PC-9 (cell line): ENCODE data around the gene NFKBIB. TPM values are rescaled to one million over a fixed set of nuclear protein-coding genes. Genes with fewer than 3 reads are reported as not detected.
A peak's percentile ranks its signal among the peaks of the same experiment; 100 is the strongest.

Experiments used
- BruUV-seq: library from RNA; stranded (reverse); fragments of 400-500 nt; replicated peaks from 2 replicates; lab custom pipeline; 2021; lab: Mats Ljungman, UMichigan
- CTCF ChIA-PET: fragments of 300-600 bp; sonication (Branson Sonifier 250); formaldehyde crosslinking; loops from one replicate; lab custom pipeline; 2022; ENCODE audit warnings: antibody characterized with exemption; lab: Charles Lee
- POLR2A ChIA-PET: fragments of 300-600 bp; sonication (Branson Sonifier 250); formaldehyde crosslinking; loops from one replicate; lab custom pipeline; 2022; ENCODE audit warnings: antibody characterized with exemption; ENCODE audit not compliant: unreplicated experiment; lab: Charles Lee
- DNase-seq, 2 experiments: peaks; one replicate each; pipeline versions ENCODE4 v3.0.0 to v3.0.0-alpha.2; 2015 to 2022; ENCODE audit warnings: mixed read lengths in 1 of 2
- H2AFZ ChIP-seq: fragments of 200-600 bp; sonication (generic); 2 replicates; pipeline ENCODE4 v1.8.1; 2017; ENCODE audit warnings: antibody characterized with exemption
- H3F3A ChIP-seq: fragments of 200-600 bp; sonication (generic); 2 replicates; pipeline ENCODE4 v1.8.1; 2017; ENCODE audit warnings: antibody characterized with exemption, mild to moderate bottlenecking, low read depth; ENCODE audit not compliant: insufficient read depth
- H3K27ac ChIP-seq: fragments of 200-600 bp; sonication (generic); 2 replicates; pipeline ENCODE4 v1.6.1; 2016; ENCODE audit warnings: mixed run types
- H3K27me3 ChIP-seq: fragments of 200-600 bp; sonication (generic); 2 replicates; pipeline ENCODE4 v1.6.1; 2016; ENCODE audit warnings: low read depth, mixed run types; ENCODE audit not compliant: insufficient read depth
- H3K36me3 ChIP-seq: fragments of 200-600 bp; sonication (generic); 2 replicates; pipeline ENCODE4 v1.6.1; 2016; ENCODE audit warnings: low read depth, mixed run types
- H3K4me1 ChIP-seq: fragments of 200-600 bp; sonication (generic); replicated peaks from 2 replicates; pipeline ENCODE4 v1.6.1; 2016; ENCODE audit warnings: mixed run types; ENCODE audit not compliant: insufficient read depth
- H3K4me2 ChIP-seq: fragments of 200-600 bp; sonication (generic); 2 replicates; pipeline ENCODE4 v1.6.1; 2017; ENCODE audit warnings: mixed run types
- H3K4me3 ChIP-seq: fragments of 200-600 bp; sonication (generic); 2 replicates; pipeline ENCODE4 v1.6.1; 2016; ENCODE audit warnings: mixed run types
- H3K79me2 ChIP-seq: fragments of 200-600 bp; sonication (generic); 2 replicates; pipeline ENCODE4 v1.6.1; 2017; ENCODE audit warnings: low read depth, mixed run types
- H3K9me2 ChIP-seq: fragments of 200-600 bp; sonication (generic); 2 replicates; pipeline ENCODE4 v1.8.1; 2017; ENCODE audit warnings: mild to moderate bottlenecking; ENCODE audit not compliant: insufficient read depth
- H3K9me3 ChIP-seq: fragments of 200-600 bp; sonication (generic); 2 replicates; pipeline ENCODE4 v1.8.1; 2016; ENCODE audit warnings: low read depth; ENCODE audit not compliant: insufficient read depth
- H4K20me1 ChIP-seq: fragments of 200-600 bp; sonication (generic); 2 replicates; pipeline ENCODE4 v1.8.1; 2017; ENCODE audit not compliant: insufficient read depth
- CTCF ChIP-seq: fragments of 200-600 bp; sonication (generic); conservative IDR thresholded peaks from 2 replicates; pipeline ENCODE4 v1.6.1; 2017; ENCODE audit warnings: mixed run types, antibody characterized with exemption, mild to moderate bottlenecking, moderate library complexity
- EZH2 ChIP-seq: fragments of 200-600 bp; sonication (generic); IDR thresholded peaks from 2 replicates; pipeline ENCODE4 v1.8.0; 2017; ENCODE audit warnings: antibody characterized with exemption, low read depth
- intact Hi-C: fragments of 100-400 bp; cut with micrococcal nuclease; formaldehyde crosslinking; loops from one replicate; pipeline ENCODE4 v1.10.0; 2022; ENCODE audit not compliant: unreplicated experiment
- total RNA-seq: library from RNA; stranded (reverse); gene quantifications from 2 replicates; pipeline ENCODE4 v1.2.3, GENCODE V29; 2021

Gene NFKBIB
- total RNA-seq, 1 experiment from 2014 or later: 21.6 TPM

DNA sequence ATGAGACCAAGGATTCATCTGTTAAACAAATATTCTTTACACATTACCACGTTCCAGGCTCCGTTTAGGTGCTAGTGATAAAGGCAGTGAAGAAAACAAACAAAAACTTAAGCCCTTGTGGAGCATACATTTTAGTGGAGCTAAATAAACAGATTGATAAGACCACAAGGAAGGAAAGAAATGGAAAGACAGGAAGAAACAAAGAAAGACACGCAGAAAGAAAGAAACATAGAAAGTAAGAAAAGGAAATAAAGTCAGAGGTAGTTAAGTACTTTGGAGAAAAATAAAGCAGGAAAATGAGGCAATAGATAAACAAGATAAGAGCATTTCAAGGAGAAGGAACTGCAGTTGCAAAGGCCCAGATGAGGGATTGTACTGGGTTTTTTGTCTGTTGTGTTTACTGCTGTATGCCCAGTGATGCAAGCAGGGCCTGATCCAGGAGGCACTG is 998 bp downstream of the NFKBIB start:
- Histone ChIP-seq H3K27ac (peak overlapping the region; percentile 64), H3K4me2 (peak overlapping the region; percentile 84), H3K4me1 (peaks cover 16% of the 10 kb centered on the region), H3K4me3 (peak overlapping the region; percentile 62), H3K9me3 (0 out of 2 replicates have a peak, but pooled peaks cover 3% of the 10 kb centered on the region), H2AFZ (peak overlapping the region; percentile 80), H3K79me2 (peaks cover 24% of the 10 kb centered on the region), H3K9me2 (no peaks in the 10 kb centered on the region), H3K27me3 (no peaks in the 10 kb centered on the region), H3F3A (no peaks in the 10 kb centered on the region), H3K36me3 (no peaks in the 10 kb centered on the region), H4K20me1 (no peaks in the 10 kb centered on the region)
- BruUV-seq: no TSS peak
- intact Hi-C loops: loop anchor here (1.0 kb wide), 1 partner anchor 30 kb away; the partner anchor contains the start of genes MRPS12 and SARS2
- POLR2A ChIA-PET: interaction anchor here (0.6 to 0.9 kb wide), 4 partner anchors 36 to 475 kb away, joined by 5 to 26 read pairs (median 6); partner anchors contain the start of gene RASGRP4
- CTCF ChIA-PET: interaction anchor here (0.6 kb wide), 1 partner anchor 564 kb away, joined by 5 read pairs; no protein-coding TSS in a partner anchor
- DNase-seq: no peak
- no peak for TF ChIP-seq EZH2
- no peak for TF ChIP-seq CTCF

GRCh38 chr19:38901683-38902082 is 1.9 kb downstream of the NFKBIB start:
- Histone ChIP-seq H3K4me1 (peaks cover 16% of the 10 kb centered on the region), H3K4me2 (no peak overlapping the region), H3K27me3 (no peaks in the 10 kb centered on the region), H3K9me3 (0 out of 2 replicates have a peak, but pooled peaks cover 3% of the 10 kb centered on the region), H3K79me2 (peaks cover 24% of the 10 kb centered on the region), H4K20me1 (no peaks in the 10 kb centered on the region), H3K27ac (no peak overlapping the region), H3F3A (no peaks in the 10 kb centered on the region), H3K36me3 (no peaks in the 10 kb centered on the region), H3K4me3 (no peak overlapping the region), H2AFZ (no peak overlapping the region), H3K9me2 (no peaks in the 10 kb centered on the region)
- no TSS peak for BruUV-seq
- ChIA-PET CTCF (interaction anchor here (0.6 kb wide), 1 partner anchor 1411 kb away, joined by 3 read pairs; no protein-coding TSS in a partner anchor), POLR2A (no interaction called here)
- TF ChIP-seq CTCF (no peak), EZH2 (no peak)
- intact Hi-C loops: no loop called here
- no peak for DNase-seq

DNA sequence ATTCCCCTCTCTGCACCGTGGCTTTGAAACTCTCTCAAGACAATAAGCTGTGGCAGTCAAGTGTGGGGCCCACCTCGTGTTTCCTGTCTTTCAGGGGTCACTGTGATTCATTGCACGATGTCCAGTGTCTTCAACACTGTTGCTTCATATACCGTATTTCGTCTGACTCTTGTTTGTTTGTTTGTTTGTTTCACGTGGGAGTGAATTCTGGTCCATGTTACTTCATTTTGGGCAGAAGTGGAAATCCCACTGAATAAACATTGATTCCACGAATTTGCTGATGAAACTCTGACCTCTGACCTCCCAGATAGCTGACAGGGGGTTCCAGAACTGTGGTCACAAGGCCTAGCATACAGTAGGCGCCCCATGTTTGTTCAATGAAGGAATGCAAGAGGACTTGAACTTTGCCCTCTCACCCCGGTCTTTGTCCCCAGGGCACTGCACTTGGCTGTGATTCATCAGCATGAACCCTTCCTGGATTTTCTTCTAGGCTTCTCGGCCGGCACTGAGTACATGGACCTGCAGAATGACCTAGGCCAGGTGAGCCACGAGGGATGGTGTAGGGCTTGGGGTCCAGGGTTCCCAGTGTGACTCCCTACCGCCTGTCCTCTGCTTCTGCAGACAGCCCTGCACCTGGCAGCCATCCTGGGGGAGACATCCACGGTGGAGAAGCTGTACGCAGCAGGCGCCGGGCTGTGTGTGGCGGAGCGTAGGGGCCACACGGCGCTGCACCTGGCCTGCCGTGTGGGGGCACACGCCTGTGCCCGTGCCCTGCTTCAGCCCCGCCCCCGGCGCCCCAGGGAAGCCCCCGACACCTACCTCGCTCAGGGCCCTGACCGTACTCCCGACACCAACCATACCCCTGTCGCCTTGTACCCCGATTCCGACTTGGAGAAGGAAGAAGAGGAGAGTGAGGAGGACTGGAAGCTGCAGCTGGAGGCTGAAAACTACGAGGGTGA is 5.1 kb downstream of the NFKBIB start:
- H3K79me2 ChIP-seq: peaks cover 24% of the 10 kb centered on the region
- no peaks in the 10 kb centered on the region for H3K9me2 ChIP-seq
- no peaks in the 10 kb centered on the region for H3K36me3 ChIP-seq
- 0 out of 2 replicates have a peak, but pooled peaks cover 3% of the 10 kb centered on the region for H3K9me3 ChIP-seq
- no peak overlapping the region for H3K4me3 ChIP-seq
- ChIA-PET CTCF (interaction anchor here (0.6 kb wide), 1 partner anchor 326 kb away, joined by 5 read pairs; no protein-coding TSS in a partner anchor), POLR2A (no interaction called here)
- H2AFZ ChIP-seq: no peak overlapping the region
- TF ChIP-seq CTCF (no peak), EZH2 (no peak)
- H3K27ac ChIP-seq: no peak overlapping the region
- H3K4me2 ChIP-seq: no peak overlapping the region
- no peak for DNase-seq
- H3K27me3 ChIP-seq: no peaks in the 10 kb centered on the region
- no peaks in the 10 kb centered on the region for H4K20me1 ChIP-seq
- BruUV-seq: no TSS peak
- H3K4me1 ChIP-seq: peaks cover 9% of the 10 kb centered on the region
- no peaks in the 10 kb centered on the region for H3F3A ChIP-seq
- intact Hi-C loops: no loop called here
